K562 (cell line): ENCODE results near the gene DESI1. TPM values are rescaled to one million over a fixed set of nuclear protein-coding genes. Genes with fewer than 3 reads are reported as not detected.

ENCODE experiments used
- EZH2 ChIP-seq: IDR thresholded peaks from 2 replicates; pipeline ENCODE4 v1.6.1; 2012; ENCODE audit warnings: low read depth, mild to moderate bottlenecking, inconsistent platforms, low read length, borderline replicate concordance
- FOXK2 ChIP-seq, 2 experiments: fragments of 450-650 bp; IDR thresholded peaks in 1 of 2; conservative IDR thresholded peaks in 1 of 2; 2 replicates each; pipeline ENCODE4 v1.6.1; 2016; ENCODE audit warnings: low read depth in 2 of 2, mild to moderate bottlenecking in 1 of 2
- HIVEP1 ChIP-seq: fragments of 250-450 bp; sonication (Bioruptor Pico); IDR thresholded peaks from 2 replicates; pipeline ENCODE4 v1.4.0; 2020; ENCODE audit warnings: mild to moderate bottlenecking
- HNRNPH1 ChIP-seq: fragments of 200-400 bp; formaldehyde crosslinking; optimal IDR thresholded peaks from 2 replicates; pipeline ENCODE3; 2017; ENCODE audit warnings: low read depth, mild to moderate bottlenecking, low read length, moderate library complexity
- IFI16 ChIP-seq: fragments of 250-450 bp; sonication (Bioruptor Pico); IDR thresholded peaks from 2 replicates; pipeline ENCODE4 v2.1.2; 2022; ENCODE audit warnings: mild to moderate bottlenecking, inconsistent platforms
- NFIX ChIP-seq: fragments of 250-450 bp; sonication (Bioruptor Pico); IDR thresholded peaks from 2 replicates; pipeline ENCODE4 v1.4.0; 2020; ENCODE audit warnings: low read depth, mild to moderate bottlenecking, moderate library complexity
- PML ChIP-seq: IDR thresholded peaks from 2 replicates; pipeline ENCODE4 v1.6.1; 2012; ENCODE audit warnings: low read length, inconsistent platforms
- POLR3A ChIP-seq: IDR thresholded peaks from 2 replicates; pipeline ENCODE4 v1.6.1; 2011; ENCODE audit warnings: borderline replicate concordance, mild to moderate bottlenecking, moderate library complexity; ENCODE audit not compliant: insufficient read length, insufficient read depth; ENCODE audit errors: extremely low read depth
- SIN3A ChIP-seq, 2 experiments: fragments of 150-350 bp in 1 of 2; IDR thresholded peaks; 2 replicates each; pipeline ENCODE4 v1.6.1; 2011 to 2016; ENCODE audit warnings: borderline replicate concordance in 2 of 2, low read depth in 2 of 2, low read length in 2 of 2, mild to moderate bottlenecking in 2 of 2, moderate library complexity in 2 of 2; ENCODE audit not compliant: control insufficient read depth in 1 of 2
- SOX6 ChIP-seq: fragments of 450-650 bp; IDR thresholded peaks from 2 replicates; pipeline ENCODE4 v1.6.1; 2014; ENCODE audit warnings: mild to moderate bottlenecking
- TARDBP ChIP-seq: fragments of 450-650 bp; IDR thresholded peaks from 2 replicates; pipeline ENCODE4 v1.6.1; 2016
- ZBED1 ChIP-seq: IDR thresholded peaks from 2 replicates; pipeline ENCODE4 v1.6.1; 2014
- polyA plus RNA-seq, 8 experiments: library from polyadenylated mRNA; depleted of rRNA in 4 of 8; stranded (reverse) in 5 of 8; unstranded in 3 of 8; fragments of >200 nt; fragmentation: Nextera tagmentation in 2 of 8; fragmentation: Illumina TruSeq in 1 of 8; extraction: Ambion mirVana in 2 of 8; extraction: Trizol in 1 of 8; gene quantifications; 2 replicates each; pipeline versions ENCODE4 v1.2.1 to v1.2.3, GENCODE V29; 2011 to 2014; ENCODE audit warnings: inconsistent platforms in 1 of 8, missing spikeins in 1 of 8
- total RNA-seq, 7 experiments: library from RNA; depleted of rRNA in 6 of 7; stranded (reverse); fragments of >200 nt in 6 of 7; fragmentation: Illumina TruSeq in 2 of 7; extraction: Trizol in 2 of 7; gene quantifications; 2 replicates each; pipeline versions ENCODE4 v1.2.1 to v1.2.3, GENCODE V29; 2011 to 2021; ENCODE audit warnings: low replicate concordance in 1 of 7
- TF ChIP-seq, protein P1 (sequence below): sonication (generic); formaldehyde crosslinking; IDR thresholded peaks from 2 replicates; pipeline ENCODE4 v1.8.1; 2023; ENCODE audit warnings: mild to moderate bottlenecking, missing genetic modification reagents
- TF ChIP-seq, protein P2 (sequence below): sonication (generic); formaldehyde crosslinking; IDR thresholded peaks from 2 replicates; pipeline ENCODE4 v1.8.0; 2023; ENCODE audit warnings: mild to moderate bottlenecking, missing genetic modification reagents
- TF ChIP-seq, protein P3 (sequence below): sonication (generic); formaldehyde crosslinking; IDR thresholded peaks from 2 replicates; pipeline ENCODE4 v1.8.1; 2023; ENCODE audit warnings: mild to moderate bottlenecking, missing genetic modification reagents
- TF ChIP-seq, protein P4 (sequence below): sonication (generic); formaldehyde crosslinking; IDR thresholded peaks from 2 replicates; pipeline ENCODE4 v1.8.0; 2023; ENCODE audit warnings: mild to moderate bottlenecking, missing genetic modification reagents

The DESI1 gene
- total and polyA plus RNA-seq, 9 of the 15 experiments (the other 6 are each of a cell fraction or from before 2014, with no cell fraction given): 7.2 to 45.9 (median 29.8) TPM

DNA sequence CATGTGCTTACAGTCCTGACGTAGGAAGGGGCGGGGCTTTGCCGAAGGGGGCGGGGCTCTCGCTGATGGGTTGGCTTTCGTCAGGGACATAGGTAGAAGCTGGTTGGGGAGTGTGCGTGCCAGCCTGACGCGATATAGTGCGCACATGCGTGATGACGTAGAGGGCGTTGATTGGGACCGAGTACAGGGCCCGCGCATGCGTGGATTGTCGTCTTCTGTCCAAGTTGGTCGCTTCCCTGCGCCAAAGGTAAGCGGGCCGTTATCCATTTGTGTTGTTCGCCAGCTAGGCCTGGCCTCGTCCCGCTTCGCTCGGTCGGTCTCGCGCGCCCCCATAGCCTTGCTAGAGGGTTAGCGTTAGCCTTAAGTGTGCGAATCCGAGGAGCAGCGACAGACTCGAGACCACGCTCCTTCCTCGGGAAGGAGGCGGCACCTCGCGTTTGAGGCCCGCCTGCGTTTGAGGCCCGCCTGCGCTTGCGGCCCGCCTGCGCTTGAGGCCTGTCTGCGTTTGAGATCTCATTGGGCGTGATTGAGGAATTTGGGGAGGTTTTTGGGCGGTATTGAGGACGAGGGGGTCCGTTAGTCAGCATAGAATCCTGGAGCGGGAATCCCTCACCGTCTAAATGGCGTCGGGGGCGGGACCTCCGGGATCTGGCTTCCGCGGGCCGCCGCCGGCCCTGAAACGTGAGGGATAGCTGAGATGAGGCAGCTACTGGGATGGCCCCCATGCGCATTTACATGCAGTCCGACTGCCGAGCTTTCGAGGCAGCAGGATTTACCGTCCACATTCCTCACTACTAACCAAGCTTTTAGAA, 462 bp upstream of the DESI1 start, which contains the start of gene XRCC6 (continued):
- TF ChIP-seq HNRNPH1 (no peak), SOX6 (no peak), SIN3A (IDR thresholded peaks at IDR 0.05; ENCODE audit: borderline replicate concordance in 2 of 2, control insufficient read depth in 1 of 2, low read depth in 2 of 2, low read length in 2 of 2) (peak; percentile 17 to 64; a peak in 1 of 4 replicates), EZH2 (no peak), TARDBP (no peak), POLR3A (no peak), NFIX (CRISPR knock-in tag) (no peak), IFI16 (CRISPR knock-in tag) (no peak), HIVEP1 (CRISPR knock-in tag) (no peak), FOXK2 (conservative IDR thresholded peaks at IDR 0.05 in 1 of 2, IDR thresholded peaks at IDR 0.05 in 1 of 2; ENCODE audit: low read depth in 2 of 2) (peak in 1 of 2 experiments; percentile 19; a peak in 1 of 4 replicates), ZBED1 (0 out of 2 replicates have a peak, but pooled peaks have one; percentile 1), PML (peak; percentile 62; the same call in 1 of the 2 replicates)
- TF ChIP-seq, protein P1, sequence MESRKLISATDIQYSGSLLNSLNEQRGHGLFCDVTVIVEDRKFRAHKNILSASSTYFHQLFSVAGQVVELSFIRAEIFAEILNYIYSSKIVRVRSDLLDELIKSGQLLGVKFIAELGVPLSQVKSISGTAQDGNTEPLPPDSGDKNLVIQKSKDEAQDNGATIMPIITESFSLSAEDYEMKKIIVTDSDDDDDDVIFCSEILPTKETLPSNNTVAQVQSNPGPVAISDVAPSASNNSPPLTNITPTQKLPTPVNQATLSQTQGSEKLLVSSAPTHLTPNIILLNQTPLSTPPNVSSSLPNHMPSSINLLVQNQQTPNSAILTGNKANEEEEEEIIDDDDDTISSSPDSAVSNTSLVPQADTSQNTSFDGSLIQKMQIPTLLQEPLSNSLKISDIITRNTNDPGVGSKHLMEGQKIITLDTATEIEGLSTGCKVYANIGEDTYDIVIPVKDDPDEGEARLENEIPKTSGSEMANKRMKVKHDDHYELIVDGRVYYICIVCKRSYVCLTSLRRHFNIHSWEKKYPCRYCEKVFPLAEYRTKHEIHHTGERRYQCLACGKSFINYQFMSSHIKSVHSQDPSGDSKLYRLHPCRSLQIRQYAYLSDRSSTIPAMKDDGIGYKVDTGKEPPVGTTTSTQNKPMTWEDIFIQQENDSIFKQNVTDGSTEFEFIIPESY (CRISPR knock-in tag): 0 out of 2 replicates have a peak, but pooled peaks have one; percentile 27
- TF ChIP-seq, protein P2, sequence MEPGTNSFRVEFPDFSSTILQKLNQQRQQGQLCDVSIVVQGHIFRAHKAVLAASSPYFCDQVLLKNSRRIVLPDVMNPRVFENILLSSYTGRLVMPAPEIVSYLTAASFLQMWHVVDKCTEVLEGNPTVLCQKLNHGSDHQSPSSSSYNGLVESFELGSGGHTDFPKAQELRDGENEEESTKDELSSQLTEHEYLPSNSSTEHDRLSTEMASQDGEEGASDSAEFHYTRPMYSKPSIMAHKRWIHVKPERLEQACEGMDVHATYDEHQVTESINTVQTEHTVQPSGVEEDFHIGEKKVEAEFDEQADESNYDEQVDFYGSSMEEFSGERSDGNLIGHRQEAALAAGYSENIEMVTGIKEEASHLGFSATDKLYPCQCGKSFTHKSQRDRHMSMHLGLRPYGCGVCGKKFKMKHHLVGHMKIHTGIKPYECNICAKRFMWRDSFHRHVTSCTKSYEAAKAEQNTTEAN: peak; percentile 18; the same call in 1 of the 2 replicates
- TF ChIP-seq, protein P3, sequence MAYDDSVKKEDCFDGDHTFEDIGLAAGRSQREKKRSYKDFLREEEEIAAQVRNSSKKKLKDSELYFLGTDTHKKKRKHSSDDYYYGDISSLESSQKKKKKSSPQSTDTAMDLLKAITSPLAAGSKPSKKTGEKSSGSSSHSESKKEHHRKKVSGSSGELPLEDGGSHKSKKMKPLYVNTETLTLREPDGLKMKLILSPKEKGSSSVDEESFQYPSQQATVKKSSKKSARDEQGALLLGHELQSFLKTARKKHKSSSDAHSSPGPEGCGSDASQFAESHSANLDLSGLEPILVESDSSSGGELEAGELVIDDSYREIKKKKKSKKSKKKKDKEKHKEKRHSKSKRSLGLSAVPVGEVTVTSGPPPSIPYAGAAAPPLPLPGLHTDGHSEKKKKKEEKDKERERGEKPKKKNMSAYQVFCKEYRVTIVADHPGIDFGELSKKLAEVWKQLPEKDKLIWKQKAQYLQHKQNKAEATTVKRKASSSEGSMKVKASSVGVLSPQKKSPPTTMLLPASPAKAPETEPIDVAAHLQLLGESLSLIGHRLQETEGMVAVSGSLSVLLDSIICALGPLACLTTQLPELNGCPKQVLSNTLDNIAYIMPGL (CRISPR knock-in tag): peak; percentile 58; the same call in 1 of the 2 replicates
- TF ChIP-seq, protein P4, sequence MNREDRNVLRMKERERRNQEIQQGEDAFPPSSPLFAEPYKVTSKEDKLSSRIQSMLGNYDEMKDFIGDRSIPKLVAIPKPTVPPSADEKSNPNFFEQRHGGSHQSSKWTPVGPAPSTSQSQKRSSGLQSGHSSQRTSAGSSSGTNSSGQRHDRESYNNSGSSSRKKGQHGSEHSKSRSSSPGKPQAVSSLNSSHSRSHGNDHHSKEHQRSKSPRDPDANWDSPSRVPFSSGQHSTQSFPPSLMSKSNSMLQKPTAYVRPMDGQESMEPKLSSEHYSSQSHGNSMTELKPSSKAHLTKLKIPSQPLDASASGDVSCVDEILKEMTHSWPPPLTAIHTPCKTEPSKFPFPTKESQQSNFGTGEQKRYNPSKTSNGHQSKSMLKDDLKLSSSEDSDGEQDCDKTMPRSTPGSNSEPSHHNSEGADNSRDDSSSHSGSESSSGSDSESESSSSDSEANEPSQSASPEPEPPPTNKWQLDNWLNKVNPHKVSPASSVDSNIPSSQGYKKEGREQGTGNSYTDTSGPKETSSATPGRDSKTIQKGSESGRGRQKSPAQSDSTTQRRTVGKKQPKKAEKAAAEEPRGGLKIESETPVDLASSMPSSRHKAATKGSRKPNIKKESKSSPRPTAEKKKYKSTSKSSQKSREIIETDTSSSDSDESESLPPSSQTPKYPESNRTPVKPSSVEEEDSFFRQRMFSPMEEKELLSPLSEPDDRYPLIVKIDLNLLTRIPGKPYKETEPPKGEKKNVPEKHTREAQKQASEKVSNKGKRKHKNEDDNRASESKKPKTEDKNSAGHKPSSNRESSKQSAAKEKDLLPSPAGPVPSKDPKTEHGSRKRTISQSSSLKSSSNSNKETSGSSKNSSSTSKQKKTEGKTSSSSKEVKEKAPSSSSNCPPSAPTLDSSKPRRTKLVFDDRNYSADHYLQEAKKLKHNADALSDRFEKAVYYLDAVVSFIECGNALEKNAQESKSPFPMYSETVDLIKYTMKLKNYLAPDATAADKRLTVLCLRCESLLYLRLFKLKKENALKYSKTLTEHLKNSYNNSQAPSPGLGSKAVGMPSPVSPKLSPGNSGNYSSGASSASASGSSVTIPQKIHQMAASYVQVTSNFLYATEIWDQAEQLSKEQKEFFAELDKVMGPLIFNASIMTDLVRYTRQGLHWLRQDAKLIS (CRISPR knock-in tag): 0 out of 2 replicates have a peak, but pooled peaks have one; percentile 82
